OCI-LY1 (cell line): ENCODE results near the gene GRK1.

Experiments used
- EZH2 ChIP-seq: fragments of 200-600 bp; sonication (generic), shearing (Covaris generic); IDR thresholded peaks from 2 replicates; pipeline ENCODE4 v1.8.0; 2017; ENCODE audit warnings: borderline replicate concordance, mixed run types, mild to moderate bottlenecking, antibody characterized with exemption, low read length, moderate library complexity, mixed read lengths
- TF ChIP-seq, protein P1 (sequence below): fragments of 200-600 bp; sonication (generic), shearing (Covaris generic); IDR thresholded peaks from 2 replicates; pipeline ENCODE4 v1.5.1; 2017; ENCODE audit warnings: mild to moderate bottlenecking, antibody characterized with exemption, low read length, moderate library complexity, mixed read lengths

DNA sequence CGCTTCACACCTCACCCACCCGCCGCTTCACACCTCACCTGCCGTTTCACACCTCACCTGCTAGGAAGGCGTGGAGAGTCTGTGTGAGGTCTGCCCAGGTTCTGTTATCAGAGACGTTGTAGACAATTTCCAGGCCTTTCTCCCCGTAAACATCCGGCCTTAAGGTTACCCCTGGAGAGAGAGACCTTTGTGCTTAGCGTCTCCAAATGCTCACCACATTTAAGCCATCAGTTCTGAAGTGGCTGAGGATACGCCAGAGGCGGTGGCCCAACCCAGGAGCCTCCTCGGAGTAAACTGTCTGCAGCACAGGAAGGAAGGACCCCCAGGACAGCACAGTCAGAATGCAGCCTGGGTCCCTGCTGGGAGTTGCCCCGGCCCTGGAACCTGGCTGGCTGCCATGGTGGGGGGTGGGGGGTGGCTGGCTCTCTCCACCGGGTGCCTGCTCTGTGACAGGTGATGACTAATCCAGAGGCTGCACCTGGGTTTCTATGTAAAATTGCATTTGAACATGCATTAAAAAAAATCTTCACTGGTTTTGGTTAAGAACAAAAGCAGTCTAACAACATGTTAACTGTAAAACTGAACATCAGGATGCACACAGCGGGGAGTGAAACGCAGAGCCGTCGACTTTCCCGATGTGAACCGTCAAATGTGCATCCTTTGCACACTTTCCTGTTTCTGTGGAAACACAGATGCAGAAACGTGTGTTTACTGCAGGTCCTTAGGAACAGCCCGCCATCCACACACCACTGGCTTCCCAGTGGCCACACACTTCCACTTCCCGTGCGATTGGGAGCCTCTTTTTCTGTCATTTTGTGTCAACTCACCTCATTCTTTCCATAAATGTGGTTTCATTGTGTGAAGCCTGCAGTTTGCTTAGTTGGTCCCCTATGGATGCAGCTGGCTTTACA is 13.5 kb upstream of the GRK1 start:
- TF ChIP-seq, protein P1, sequence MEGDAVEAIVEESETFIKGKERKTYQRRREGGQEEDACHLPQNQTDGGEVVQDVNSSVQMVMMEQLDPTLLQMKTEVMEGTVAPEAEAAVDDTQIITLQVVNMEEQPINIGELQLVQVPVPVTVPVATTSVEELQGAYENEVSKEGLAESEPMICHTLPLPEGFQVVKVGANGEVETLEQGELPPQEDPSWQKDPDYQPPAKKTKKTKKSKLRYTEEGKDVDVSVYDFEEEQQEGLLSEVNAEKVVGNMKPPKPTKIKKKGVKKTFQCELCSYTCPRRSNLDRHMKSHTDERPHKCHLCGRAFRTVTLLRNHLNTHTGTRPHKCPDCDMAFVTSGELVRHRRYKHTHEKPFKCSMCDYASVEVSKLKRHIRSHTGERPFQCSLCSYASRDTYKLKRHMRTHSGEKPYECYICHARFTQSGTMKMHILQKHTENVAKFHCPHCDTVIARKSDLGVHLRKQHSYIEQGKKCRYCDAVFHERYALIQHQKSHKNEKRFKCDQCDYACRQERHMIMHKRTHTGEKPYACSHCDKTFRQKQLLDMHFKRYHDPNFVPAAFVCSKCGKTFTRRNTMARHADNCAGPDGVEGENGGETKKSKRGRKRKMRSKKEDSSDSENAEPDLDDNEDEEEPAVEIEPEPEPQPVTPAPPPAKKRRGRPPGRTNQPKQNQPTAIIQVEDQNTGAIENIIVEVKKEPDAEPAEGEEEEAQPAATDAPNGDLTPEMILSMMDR: no peak
- TF ChIP-seq EZH2: no peak
